K562 (cell line): ENCODE measurements around the gene GCN1. TPM values are rescaled to one million over a fixed set of nuclear protein-coding genes. Genes with fewer than 3 reads are reported as not detected.

ENCODE experiments used
- ATAC-seq: fragments of 200-7000 bp; cut with Tn5 transposase; 3 replicates; pipeline ENCODE4 v1.9.1; 2020; ENCODE audit warnings: moderate library complexity
- BruUV-seq: library from RNA; stranded (reverse); fragments of 400-500 nt; replicated peaks from 2 replicates; lab custom pipeline; 2021; lab: Mats Ljungman, UMichigan
- CTCF ChIA-PET: fragments of 300-600 bp; formaldehyde crosslinking; extraction: SDS; loops from one replicate; lab custom pipeline; 2021; ENCODE audit warnings: low intra/inter-chr PET ratio; lab: Yijun Ruan, JAX
- POLR2A ChIA-PET: fragments of 300-600, 350-650 bp; sonication (Branson Sonifier 250); formaldehyde crosslinking; extraction: SDS; loops from one replicate; lab custom pipeline; 2021; ENCODE audit warnings: antibody characterized with exemption, inconsistent platforms; lab: Yijun Ruan, JAX
- DNase-seq, 4 experiments: peaks; one replicate each; pipeline versions ENCODE4 v3.0.0 to v3.0.0-alpha.2; 2011 to 2018; ENCODE audit warnings: low spot score in 3 of 4, mixed read lengths in 3 of 4; ENCODE audit errors: extremely low read depth in 1 of 4
- FAIRE-seq: peaks from 2 replicates; lab custom pipeline; 2011; peaks lifted over from hg19 to GRCh38; lab: Jason Lieb, UNC
- H2AFZ ChIP-seq: 2 replicates; pipeline ENCODE4 v1.6.0; 2011; ENCODE audit warnings: low read depth, low read length, control low read depth, inconsistent platforms
- H3K27ac ChIP-seq: fragments of 200-600 bp; 3 replicates; pipeline ENCODE4 v1.8.0; 2011; ENCODE audit warnings: low read depth, mild to moderate bottlenecking, control low read depth, inconsistent platforms, low read length, moderate library complexity, mixed read lengths; ENCODE audit errors: extremely low read depth
- H3K27me3 ChIP-seq, 2 experiments: fragments of 300-600 bp in 1 of 2; 2 replicates in 1 of 2; 3 replicates in 1 of 2; pipeline versions ENCODE4 v1.6.0 to v1.8.0; 2011; ENCODE audit warnings: inconsistent platforms in 2 of 2, low read length in 2 of 2, mild to moderate bottlenecking in 1 of 2, mixed read lengths in 1 of 2, moderate library complexity in 1 of 2; ENCODE audit not compliant: control insufficient read depth in 2 of 2, insufficient read depth in 2 of 2
- H3K36me3 ChIP-seq: fragments of 300-600 bp; 3 replicates; pipeline ENCODE4 v1.8.0; 2011; ENCODE audit warnings: mild to moderate bottlenecking, low read length, inconsistent platforms; ENCODE audit not compliant: control insufficient read depth, insufficient read depth
- H3K4me1 ChIP-seq, 2 experiments: fragments of 200-600 bp in 1 of 2; replicated peaks in 1 of 2; 2 replicates in 1 of 2; 3 replicates in 1 of 2; pipeline versions ENCODE4 v1.5.1 to v1.8.0; 2011; ENCODE audit warnings: inconsistent platforms in 2 of 2, low read length in 2 of 2, mild to moderate bottlenecking in 1 of 2, mixed read lengths in 1 of 2, moderate library complexity in 1 of 2; ENCODE audit not compliant: control insufficient read depth in 2 of 2, insufficient read depth in 2 of 2
- H3K4me2 ChIP-seq: 2 replicates; pipeline ENCODE4 v1.6.1; 2011; ENCODE audit warnings: low read length, control low read depth, inconsistent platforms, mixed read lengths; ENCODE audit not compliant: insufficient read depth
- H3K4me3 ChIP-seq: fragments of 200-600 bp; sonication (generic), shearing (Covaris generic); 2 replicates; pipeline ENCODE4 v1.5.1; 2016; ENCODE audit warnings: control low read depth, inconsistent platforms
- H3K79me2 ChIP-seq: fragments of 200-600 bp; 3 replicates; pipeline ENCODE4 v1.8.0; 2011; ENCODE audit warnings: low read length, inconsistent platforms; ENCODE audit not compliant: control insufficient read depth, insufficient read depth
- H3K9ac ChIP-seq, 2 experiments: 2 replicates each; pipeline versions ENCODE4 v1.6.0 to v1.6.1; 2011; ENCODE audit warnings: low read depth in 2 of 2, low read length in 2 of 2, control low read depth in 1 of 2, inconsistent platforms in 1 of 2, mild to moderate bottlenecking in 1 of 2, mixed read lengths in 1 of 2; ENCODE audit not compliant: insufficient read depth in 1 of 2
- H3K9me1 ChIP-seq: one replicate; pipeline ENCODE4 v1.6.0; 2011; ENCODE audit warnings: inconsistent platforms, mild to moderate bottlenecking, low read length, moderate library complexity; ENCODE audit not compliant: control insufficient read depth, insufficient read depth
- H3K9me3 ChIP-seq: replicated peaks from 2 replicates; pipeline ENCODE4 v1.5.1; 2011; ENCODE audit warnings: low read depth, low read length, inconsistent platforms; ENCODE audit not compliant: control insufficient read depth, insufficient read depth
- H4K20me1 ChIP-seq: replicated peaks from 2 replicates; pipeline ENCODE4 v1.6.1; 2011; ENCODE audit warnings: low read length, inconsistent platforms, mixed read lengths; ENCODE audit not compliant: control insufficient read depth, insufficient read depth
- CEBPZ ChIP-seq: fragments of 150-350 bp; IDR thresholded peaks from 2 replicates; pipeline ENCODE4 v1.6.1; 2014; ENCODE audit warnings: low read depth, mild to moderate bottlenecking, low read length, borderline replicate concordance
- DLX4 ChIP-seq: fragments of 250-450 bp; sonication (Bioruptor Pico); IDR thresholded peaks from 2 replicates; pipeline ENCODE4 v1.6.1; 2021; ENCODE audit warnings: mild to moderate bottlenecking
- FOXK2 ChIP-seq, 2 experiments: fragments of 450-650 bp; IDR thresholded peaks in 1 of 2; conservative IDR thresholded peaks in 1 of 2; 2 replicates each; pipeline ENCODE4 v1.6.1; 2016; ENCODE audit warnings: low read depth in 2 of 2, mild to moderate bottlenecking in 1 of 2
- KLF16 ChIP-seq: IDR thresholded peaks from 2 replicates; pipeline ENCODE4 v1.6.1; 2016; ENCODE audit warnings: antibody characterized with exemption
- MAFG ChIP-seq: fragments of 450-650 bp; conservative IDR thresholded peaks from 2 replicates; pipeline ENCODE4 v1.6.1; 2016; ENCODE audit warnings: missing genetic modification characterization, missing compliant biosample characterization
- NFE2L1 ChIP-seq: fragments of 450-650 bp; IDR thresholded peaks from 2 replicates; pipeline ENCODE4 v1.6.1; 2016; ENCODE audit warnings: missing genetic modification characterization, low read depth, mild to moderate bottlenecking, missing compliant biosample characterization, moderate library complexity, borderline replicate concordance
- POLR3G ChIP-seq: IDR thresholded peaks from 2 replicates; pipeline ENCODE4 v1.6.1; 2011; ENCODE audit not compliant: insufficient read length, insufficient replicate concordance; ENCODE audit errors: extremely low read depth
- RBM17 ChIP-seq: fragments of 200-400 bp; formaldehyde crosslinking; IDR thresholded peaks from 2 replicates; pipeline ENCODE4 v1.6.1; 2017; ENCODE audit warnings: low read depth, mild to moderate bottlenecking, low read length, borderline replicate concordance
- SNRNP70 ChIP-seq: fragments of 200-400 bp; formaldehyde crosslinking; optimal IDR thresholded peaks from 2 replicates; pipeline ENCODE3; 2017; ENCODE audit warnings: low read depth, low read length
- ZEB2 ChIP-seq: fragments of 450-650 bp; IDR thresholded peaks from 2 replicates; pipeline ENCODE4 v1.6.1; 2016
- ZKSCAN1 ChIP-seq: fragments of 150-350 bp; IDR thresholded peaks from 2 replicates; pipeline ENCODE4 v1.6.1; 2016; ENCODE audit warnings: low read depth, low read length
- ZNF253 ChIP-seq: fragments of 250-450 bp; sonication (Bioruptor Pico); conservative IDR thresholded peaks from 2 replicates; pipeline ENCODE4 v1.6.1; 2021; ENCODE audit warnings: mild to moderate bottlenecking
- WGBS: fragments of 100-300 bp; shearing (Covaris generic); methylation state at CpG from one replicate; pipeline ENCODE4 v1.1.6; 2016; ENCODE audit warnings: low coverage, mixed read lengths; ENCODE audit not compliant: insufficient coverage; ENCODE audit errors: missing lambda C conversion rate; 5-methylcytosine and 5-hydroxymethylcytosine counted together
- in situ Hi-C: fragments of 300-500 bp; cut with MboI; formaldehyde crosslinking; loops from 4 replicates; pipeline ENCODE4 v1.15.0; 2018; ENCODE audit warnings: inconsistent platforms, mixed read lengths
- intact Hi-C: fragments of 100-400 bp; cut with micrococcal nuclease; formaldehyde crosslinking; loops from 2 replicates; pipeline ENCODE4 v1.14.2; 2022
- polyA plus RNA-seq, 8 experiments: library from polyadenylated mRNA; depleted of rRNA in 4 of 8; stranded (reverse) in 5 of 8; unstranded in 3 of 8; fragments of >200 nt; fragmentation: Nextera tagmentation in 2 of 8; fragmentation: Illumina TruSeq in 1 of 8; extraction: Ambion mirVana in 2 of 8; extraction: Trizol in 1 of 8; gene quantifications; 2 replicates each; pipeline versions ENCODE4 v1.2.1 to v1.2.3, GENCODE V29; 2011 to 2014; ENCODE audit warnings: inconsistent platforms in 1 of 8, missing spikeins in 1 of 8
- total RNA-seq, 7 experiments: library from RNA; depleted of rRNA in 6 of 7; stranded (reverse); fragments of >200 nt in 6 of 7; fragmentation: Illumina TruSeq in 2 of 7; extraction: Trizol in 2 of 7; gene quantifications; 2 replicates each; pipeline versions ENCODE4 v1.2.1 to v1.2.3, GENCODE V29; 2011 to 2021; ENCODE audit warnings: low replicate concordance in 1 of 7

The GCN1 gene
- total and polyA plus RNA-seq, 9 of the 15 experiments (the other 6 are each of a cell fraction or from before 2014, with no cell fraction given), result 11.9 to 190 (median 51.7) TPM

GRCh38 chr12:120115066-120115465 lies 79.4 kb downstream of the GCN1 start (continued):
- no peak for TF ChIP-seq CEBPZ
- TF ChIP-seq DLX4 (CRISPR knock-in tag), result no peak

GRCh38 chr12:120110550-120111501 lies 83.7 kb downstream of the GCN1 start:
- FAIRE-seq, result no peak
- ATAC-seq, result peak; percentile 62
- no peak for DNase-seq
- H3K9me3 ChIP-seq, result no peaks in the 10 kb centered on the region
- peaks cover 88% of the 10 kb centered on the region for H3K79me2 ChIP-seq
- H3K4me2 ChIP-seq, result no peak overlapping the region
- ChIA-PET CTCF (no interaction called here), POLR2A (interaction anchor here (0.6 to 3.0 kb wide), 4 partner anchors 17 to 182 kb away, joined by 3 to 11 read pairs (median 3); partner anchors contain the start of genes RNU4-1 and RPLP0)
- in situ Hi-C loops, result no loop called here
- peaks cover 12 to 30% of the 10 kb centered on the region in 2 experiments; a peak in 4 of 5 replicates for H3K4me1 ChIP-seq
- WGBS, result 75% methylated on average over 25 of the region's 26 CpGs
- H3K9me1 ChIP-seq, result peaks cover 6% of the 10 kb centered on the region
- peak overlapping the region; percentile 25; the same call in 1 of the 3 replicates for H3K27ac ChIP-seq
- H2AFZ ChIP-seq, result no peak overlapping the region
- no peaks in the 10 kb centered on the region for H3K27me3 ChIP-seq
- intact Hi-C loops, result loop anchor here (10.0 kb wide), 1 partner anchor 184 kb away; the partner anchor contains the start of genes RNU4-1 and RNU4-2
- peak overlapping the region in 1 of 2 experiments; percentile 88; a peak in 2 of 4 replicates for H3K9ac ChIP-seq
- H4K20me1 ChIP-seq, result peaks cover 25% of the 10 kb centered on the region
- no TSS peak for BruUV-seq
- peaks cover 62% of the 10 kb centered on the region; the same call in 2 of the 3 replicates for H3K36me3 ChIP-seq
- no peak overlapping the region for H3K4me3 ChIP-seq
- TF ChIP-seq NFE2L1 (tag), result peak; percentile 38; the same call in 1 of the 2 replicates
- no peak for TF ChIP-seq SNRNP70
- no peak for TF ChIP-seq ZEB2
- no peak for TF ChIP-seq ZNF253 (CRISPR knock-in tag)
- TF ChIP-seq KLF16, result no peak
- TF ChIP-seq FOXK2 (conservative IDR thresholded peaks at IDR 0.05 in 1 of 2, IDR thresholded peaks at IDR 0.05 in 1 of 2; ENCODE audit: low read depth in 2 of 2), result no peak
- no peak for TF ChIP-seq POLR3G
- no peak for TF ChIP-seq RBM17
- TF ChIP-seq MAFG (tag), result peak; percentile 76
- peak; percentile 83 for TF ChIP-seq ZKSCAN1
